C4-2B (cell line): ENCODE data around the gene B4GALNT1.

ENCODE experiments used
- ZFX ChIP-seq: fragments of 450-650 bp; IDR thresholded peaks from 2 replicates; pipeline ENCODE4 v1.6.1; 2017
- TF ChIP-seq, protein P1 (sequence below): fragments of 450-650 bp; conservative IDR thresholded peaks from 2 replicates; pipeline ENCODE4 v1.5.1; 2017; ENCODE audit warnings: mild to moderate bottlenecking

DNA sequence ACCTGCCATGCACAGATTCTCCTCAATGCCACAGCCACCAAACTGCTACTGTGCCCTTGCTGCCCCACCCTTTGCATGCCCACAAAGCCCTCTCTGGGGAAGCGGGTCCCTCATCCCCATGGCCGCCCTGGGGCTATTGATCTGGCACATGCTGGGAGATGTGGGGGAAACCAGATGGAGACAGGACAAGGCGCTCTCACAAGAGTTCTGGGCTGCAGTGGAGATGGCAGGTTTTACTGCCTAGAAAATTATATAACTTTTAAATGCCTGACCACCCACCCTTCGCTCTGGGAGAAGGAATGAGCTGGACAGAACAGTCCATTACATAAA, 52.6 kb downstream of the B4GALNT1 start:
- TF ChIP-seq, protein P1, sequence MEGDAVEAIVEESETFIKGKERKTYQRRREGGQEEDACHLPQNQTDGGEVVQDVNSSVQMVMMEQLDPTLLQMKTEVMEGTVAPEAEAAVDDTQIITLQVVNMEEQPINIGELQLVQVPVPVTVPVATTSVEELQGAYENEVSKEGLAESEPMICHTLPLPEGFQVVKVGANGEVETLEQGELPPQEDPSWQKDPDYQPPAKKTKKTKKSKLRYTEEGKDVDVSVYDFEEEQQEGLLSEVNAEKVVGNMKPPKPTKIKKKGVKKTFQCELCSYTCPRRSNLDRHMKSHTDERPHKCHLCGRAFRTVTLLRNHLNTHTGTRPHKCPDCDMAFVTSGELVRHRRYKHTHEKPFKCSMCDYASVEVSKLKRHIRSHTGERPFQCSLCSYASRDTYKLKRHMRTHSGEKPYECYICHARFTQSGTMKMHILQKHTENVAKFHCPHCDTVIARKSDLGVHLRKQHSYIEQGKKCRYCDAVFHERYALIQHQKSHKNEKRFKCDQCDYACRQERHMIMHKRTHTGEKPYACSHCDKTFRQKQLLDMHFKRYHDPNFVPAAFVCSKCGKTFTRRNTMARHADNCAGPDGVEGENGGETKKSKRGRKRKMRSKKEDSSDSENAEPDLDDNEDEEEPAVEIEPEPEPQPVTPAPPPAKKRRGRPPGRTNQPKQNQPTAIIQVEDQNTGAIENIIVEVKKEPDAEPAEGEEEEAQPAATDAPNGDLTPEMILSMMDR, result no peak
- TF ChIP-seq ZFX, result no peak
